GM04503 (cell line): ENCODE data around the gene FXYD4.
"Not testable (repeated sequence)": the region's sequence is repeated elsewhere in the genome, so short reads cannot be mapped to it uniquely, and the experiment has no call there.

Source experiments
- DNase-seq: peaks from one replicate; pipeline ENCODE4 v3.0.0-alpha.2; 2012; ENCODE audit warnings: low read depth

FXYD4 gene

DNA sequence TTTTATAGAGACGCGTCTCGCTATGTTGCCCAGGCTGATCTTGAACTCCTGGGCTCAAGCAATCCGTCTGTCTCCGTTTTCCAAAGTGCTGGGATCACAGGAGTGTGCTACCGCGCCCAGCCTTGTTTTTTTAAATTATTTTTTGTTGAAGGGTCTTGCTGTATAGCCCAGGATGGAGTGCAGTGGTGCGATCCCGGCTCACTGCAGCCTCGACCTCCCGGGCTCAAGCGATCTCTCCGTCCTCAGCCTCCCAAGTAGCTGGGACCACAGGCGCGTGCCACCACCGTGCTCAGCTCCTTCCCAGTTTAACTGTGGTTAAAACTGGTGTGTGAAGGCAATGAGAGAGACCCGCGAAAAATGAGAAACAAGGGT, 48.5 kb downstream of the FXYD4 start:
- DNase-seq, result no peak

DNA sequence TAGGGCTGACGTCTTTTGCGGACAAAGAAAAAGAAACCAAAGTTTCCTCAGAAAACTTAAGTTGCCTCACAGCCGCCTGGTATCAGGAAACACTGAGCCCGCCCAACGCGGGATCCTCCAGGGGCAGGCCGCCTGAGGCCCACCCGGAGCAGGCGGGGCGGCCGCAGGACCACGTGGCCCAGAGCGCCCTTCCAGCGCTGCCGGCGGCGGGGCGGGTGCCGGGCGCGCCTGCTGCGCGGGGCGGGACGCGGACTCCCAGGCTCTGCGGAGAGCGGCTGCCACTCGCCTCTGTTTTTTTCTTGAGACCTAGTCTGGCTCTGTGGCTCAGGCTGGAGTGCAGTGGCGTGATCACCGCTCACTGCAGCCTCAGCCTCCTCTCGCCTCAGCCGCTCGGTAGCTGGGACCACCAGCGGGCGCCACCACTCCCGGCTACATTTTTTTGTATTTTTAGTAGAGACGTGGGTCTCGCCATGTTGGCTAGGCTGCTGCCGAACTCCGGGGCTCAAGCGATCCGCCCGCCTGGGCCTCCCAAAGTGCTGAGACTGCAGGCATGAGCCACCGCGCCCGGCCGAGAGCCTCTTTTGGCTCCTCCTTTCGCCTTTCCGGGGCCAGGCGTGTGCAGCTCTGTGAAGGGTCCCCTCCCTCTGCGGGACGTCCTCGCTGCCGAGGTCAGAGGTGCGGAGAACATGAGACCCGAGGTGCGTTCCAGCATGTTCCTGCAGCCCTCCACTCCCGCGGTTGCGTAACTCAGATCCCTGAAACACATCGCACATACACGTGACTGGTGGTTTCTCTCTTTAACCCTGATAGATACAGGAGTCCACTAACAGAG, 49.1 kb downstream of the FXYD4 start:
- no peak for DNase-seq

DNA sequence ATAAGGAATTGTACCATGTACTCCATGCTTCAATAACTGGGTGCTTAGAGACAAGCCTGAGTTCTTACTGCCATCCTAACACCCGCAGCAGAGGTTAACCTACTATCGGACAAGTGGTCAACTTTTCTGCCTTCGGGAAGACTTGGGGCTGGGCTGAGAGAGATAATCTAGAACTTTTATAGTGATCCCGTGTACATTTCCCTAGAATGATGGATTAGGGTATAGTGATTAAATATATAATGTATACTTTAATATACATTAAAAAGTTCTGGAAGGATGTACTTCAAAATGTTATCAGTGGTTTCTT, 49.7 kb downstream of the FXYD4 start:
- DNase-seq, result no peak

DNA sequence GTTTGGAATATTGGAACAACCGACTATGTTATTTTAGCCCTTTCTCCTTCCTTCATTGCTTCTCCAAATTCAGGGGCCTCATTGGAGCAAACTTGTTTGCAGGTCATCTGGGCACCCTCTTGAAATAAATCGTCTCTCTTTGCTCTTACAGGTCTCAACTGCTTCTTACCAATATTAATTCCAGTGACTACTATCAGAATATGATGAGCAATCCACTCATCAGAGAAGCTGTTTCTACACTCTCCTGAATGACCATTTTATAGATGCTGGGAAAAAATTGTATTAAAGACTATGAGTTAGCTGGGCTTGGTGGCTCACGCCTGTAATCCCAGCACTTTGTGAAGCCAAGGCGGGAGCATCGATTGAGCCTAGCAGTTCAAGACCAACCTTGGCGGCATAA, 50.1 kb downstream of the FXYD4 start:
- DNase-seq, result no peak

DNA sequence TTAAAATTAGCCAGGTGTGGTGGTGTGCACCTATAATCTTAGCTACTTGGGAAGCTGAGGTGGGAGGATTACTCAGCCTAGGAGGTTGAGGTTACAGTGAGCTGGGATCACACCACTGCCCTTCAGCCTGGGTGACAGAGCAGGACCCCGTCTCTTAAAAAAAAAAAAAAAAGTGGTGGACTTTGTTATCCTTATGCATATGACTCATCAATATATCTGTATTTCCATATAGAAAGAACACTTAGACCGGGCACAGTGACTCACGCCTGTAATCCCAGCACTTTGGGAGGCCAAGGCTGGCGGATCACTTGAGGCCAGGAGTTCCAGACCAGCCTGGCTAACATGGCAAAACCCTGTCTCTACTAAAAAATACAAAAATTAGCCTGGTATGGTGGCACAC, 50.5 kb downstream of the FXYD4 start:
- DNase-seq, result not testable (repeated sequence)

DNA sequence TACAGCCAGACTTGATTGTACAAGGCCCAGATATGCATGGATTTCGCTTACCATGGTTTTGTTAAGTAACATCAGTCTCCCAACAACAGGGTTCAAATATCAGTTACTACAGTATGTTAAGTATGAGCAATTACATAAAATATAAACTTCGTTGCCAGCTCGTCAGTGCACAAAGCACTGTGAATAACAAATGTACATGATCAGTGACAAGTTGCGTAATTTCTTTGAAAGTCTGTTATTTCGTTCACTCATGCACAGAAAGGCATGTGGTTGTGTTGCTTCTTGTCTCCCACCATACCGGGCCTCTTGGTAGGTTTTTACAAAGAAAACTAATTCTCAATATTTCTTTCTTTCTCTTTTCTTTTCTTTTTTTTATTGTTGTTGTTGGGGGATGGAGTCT, 53.0 kb downstream of the FXYD4 start:
- DNase-seq, result no peak
